Measurements from ENCODE around the gene SMAD3. TPM values are rescaled to one million over a fixed set of nuclear protein-coding genes. Genes with fewer than 3 reads are reported as not detected.

Gene SMAD3
- total RNA-seq, 1 experiment from 2014 or later: 54.8 TPM

DNA sequence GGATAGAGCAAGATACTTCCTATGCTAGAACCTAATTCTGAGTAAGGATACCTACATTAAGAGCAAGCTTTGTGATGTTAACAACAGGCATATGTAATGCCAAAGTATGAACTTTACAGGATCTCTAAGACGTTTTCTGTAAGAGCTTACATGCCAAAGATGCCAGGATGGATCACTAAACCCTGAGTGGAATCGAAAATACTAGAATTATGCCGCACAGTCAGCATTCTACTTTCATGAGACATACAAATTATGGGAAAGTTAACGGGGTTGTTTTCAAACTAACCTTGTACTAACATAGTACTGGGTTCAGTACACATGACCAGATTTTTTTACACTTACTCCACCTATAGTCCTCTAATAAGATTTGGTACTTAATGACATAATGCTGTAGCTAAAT is 134.0 kb downstream of the SMAD3 start:
- Mint-ChIP-seq H3K4me1 (ENCODE audit: low read depth, unreplicated experiment) (no peaks in the 10 kb centered on the region), H3K36me3 (ENCODE audit: insufficient read depth, unreplicated experiment) (peaks cover 62% of the 10 kb centered on the region), H3K9me3 (ENCODE audit: unreplicated experiment) (no peaks in the 10 kb centered on the region), H3K4me3 (ENCODE audit: unreplicated experiment) (no peak overlapping the region), H3K27me3 (ENCODE audit: insufficient read depth, unreplicated experiment) (no peaks in the 10 kb centered on the region), H3K27ac (ENCODE audit: unreplicated experiment) (no peak overlapping the region)
- no peak for DNase-seq
- peaks cover 16% of the 10 kb centered on the region for H3K4me1 ChIP-seq
- H3K4me3 ChIP-seq (ENCODE audit: low read depth, low read length): no peak overlapping the region
- BruUV-seq (replicated peaks): no TSS peak
- H3K36me3 ChIP-seq (ENCODE audit: control insufficient read depth, insufficient read depth, low read length): no peaks in the 10 kb centered on the region
- no peaks in the 10 kb centered on the region for H3K9me3 ChIP-seq
- intact Hi-C loops (cut with micrococcal nuclease; ENCODE audit: unreplicated experiment): no loop called here
- CTCF ChIA-PET: no interaction called here
- TF ChIP-seq, protein P1, sequence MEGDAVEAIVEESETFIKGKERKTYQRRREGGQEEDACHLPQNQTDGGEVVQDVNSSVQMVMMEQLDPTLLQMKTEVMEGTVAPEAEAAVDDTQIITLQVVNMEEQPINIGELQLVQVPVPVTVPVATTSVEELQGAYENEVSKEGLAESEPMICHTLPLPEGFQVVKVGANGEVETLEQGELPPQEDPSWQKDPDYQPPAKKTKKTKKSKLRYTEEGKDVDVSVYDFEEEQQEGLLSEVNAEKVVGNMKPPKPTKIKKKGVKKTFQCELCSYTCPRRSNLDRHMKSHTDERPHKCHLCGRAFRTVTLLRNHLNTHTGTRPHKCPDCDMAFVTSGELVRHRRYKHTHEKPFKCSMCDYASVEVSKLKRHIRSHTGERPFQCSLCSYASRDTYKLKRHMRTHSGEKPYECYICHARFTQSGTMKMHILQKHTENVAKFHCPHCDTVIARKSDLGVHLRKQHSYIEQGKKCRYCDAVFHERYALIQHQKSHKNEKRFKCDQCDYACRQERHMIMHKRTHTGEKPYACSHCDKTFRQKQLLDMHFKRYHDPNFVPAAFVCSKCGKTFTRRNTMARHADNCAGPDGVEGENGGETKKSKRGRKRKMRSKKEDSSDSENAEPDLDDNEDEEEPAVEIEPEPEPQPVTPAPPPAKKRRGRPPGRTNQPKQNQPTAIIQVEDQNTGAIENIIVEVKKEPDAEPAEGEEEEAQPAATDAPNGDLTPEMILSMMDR (IDR thresholded peaks at IDR 0.05; ENCODE audit: insufficient read depth in 1 of 2, low read depth in 1 of 2, low read length in 1 of 2, severe bottlenecking in 1 of 2, unreplicated experiment in 1 of 2): no peak
- H3K27me3 ChIP-seq (replicated peaks; ENCODE audit: control insufficient read depth, insufficient read depth, low read length): no peaks in the 10 kb centered on the region
- POLR2A ChIA-PET: no interaction called here

DNA sequence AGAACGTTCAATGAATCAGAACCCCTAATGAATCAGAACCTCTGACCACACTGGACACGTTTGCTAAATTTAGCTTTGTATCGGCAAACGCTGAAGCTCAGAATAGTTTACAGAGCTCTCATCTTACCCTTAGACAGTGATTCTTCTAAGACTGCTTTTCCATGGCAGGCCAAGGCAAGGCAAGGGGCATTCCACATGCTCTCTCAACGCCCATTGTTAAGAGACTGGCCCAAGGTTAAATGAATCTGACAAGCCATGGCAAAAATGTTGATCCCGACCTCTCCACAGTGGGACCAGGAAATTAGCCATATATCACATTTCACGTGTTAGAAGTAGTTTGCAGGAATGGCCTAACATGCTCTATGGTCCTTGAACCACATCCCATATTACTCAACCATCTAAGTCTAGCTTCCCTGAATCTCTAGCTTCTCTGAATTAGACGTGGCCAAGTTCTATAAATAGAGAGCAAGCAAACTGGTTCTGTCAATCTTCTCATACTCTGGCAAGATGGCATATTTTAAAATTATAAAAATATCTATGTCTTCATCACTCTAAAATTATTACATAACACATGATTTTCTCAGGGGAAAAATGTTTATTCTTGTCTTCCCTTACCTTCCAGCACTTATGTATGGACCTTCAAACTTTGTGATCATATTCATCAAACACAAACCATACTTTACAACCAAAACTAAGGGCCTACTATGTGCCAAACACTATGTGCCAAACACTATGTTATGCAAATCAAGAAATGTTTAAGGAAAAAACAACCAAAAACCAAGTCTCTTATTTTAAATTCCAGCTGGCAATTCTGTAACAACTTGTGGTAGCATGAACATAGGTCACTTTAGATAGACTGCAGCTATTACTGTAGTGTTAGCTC is 134.7 kb downstream of the SMAD3 start:
- no peaks in the 10 kb centered on the region for H3K9me3 Mint-ChIP-seq (ENCODE audit: unreplicated experiment)
- H3K4me1 Mint-ChIP-seq (ENCODE audit: low read depth, unreplicated experiment): no peaks in the 10 kb centered on the region
- H3K4me3 ChIP-seq (ENCODE audit: low read depth, low read length): no peak overlapping the region
- TF ChIP-seq, protein P1 (IDR thresholded peaks at IDR 0.05; ENCODE audit: insufficient read depth in 1 of 2, low read depth in 1 of 2, low read length in 1 of 2, severe bottlenecking in 1 of 2, unreplicated experiment in 1 of 2): no peak
- H3K9me3 ChIP-seq: no peaks in the 10 kb centered on the region
- peaks cover 68% of the 10 kb centered on the region for H3K36me3 Mint-ChIP-seq (ENCODE audit: insufficient read depth, unreplicated experiment)
- ChIA-PET POLR2A (no interaction called here), CTCF (no interaction called here)
- peaks cover 16% of the 10 kb centered on the region for H3K4me1 ChIP-seq
- no TSS peak for BruUV-seq (replicated peaks)
- no peaks in the 10 kb centered on the region for H3K27me3 Mint-ChIP-seq (ENCODE audit: insufficient read depth, unreplicated experiment)
- no peaks in the 10 kb centered on the region for H3K36me3 ChIP-seq (ENCODE audit: control insufficient read depth, insufficient read depth, low read length)
- intact Hi-C loops (cut with micrococcal nuclease; ENCODE audit: unreplicated experiment): loop anchor here (5.0 kb wide), 2 partner anchors 133 to 253 kb away; partner anchors contain the start of gene SMAD3
- no peak overlapping the region for H3K27ac Mint-ChIP-seq (ENCODE audit: unreplicated experiment)
- DNase-seq: no peak
- no peaks in the 10 kb centered on the region for H3K27me3 ChIP-seq (replicated peaks; ENCODE audit: control insufficient read depth, insufficient read depth, low read length)
- no peak overlapping the region for H3K4me3 Mint-ChIP-seq (ENCODE audit: unreplicated experiment)

DNA sequence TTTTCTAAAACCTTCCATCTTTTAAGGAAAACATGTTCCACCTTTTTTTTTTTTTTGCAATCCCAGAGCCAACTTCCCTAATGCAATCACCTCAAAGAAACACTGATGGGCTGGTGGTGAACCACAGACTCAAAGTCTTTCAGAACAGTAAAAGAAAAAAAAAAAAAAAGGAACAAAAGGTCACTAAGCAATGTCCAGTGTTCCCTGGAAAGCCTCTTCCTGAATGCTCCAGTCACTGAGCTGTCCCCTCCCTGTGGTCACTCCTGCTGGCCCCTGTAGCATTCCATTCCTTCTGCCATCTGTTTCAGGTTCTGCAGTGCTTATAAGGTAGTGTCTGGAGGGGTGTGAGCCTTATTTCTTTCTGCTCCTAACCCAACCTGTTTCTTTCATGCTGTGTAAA is 135.7 kb downstream of the SMAD3 start:
- CTCF ChIA-PET: interaction anchor here (0.6 kb wide), 1 partner anchor 103 kb away, joined by 3 read pairs; no protein-coding TSS in a partner anchor
- DNase-seq: no peak
- Mint-ChIP-seq H3K4me1 (ENCODE audit: low read depth, unreplicated experiment) (no peaks in the 10 kb centered on the region), H3K36me3 (ENCODE audit: insufficient read depth, unreplicated experiment) (peaks cover 66% of the 10 kb centered on the region), H3K27ac (ENCODE audit: unreplicated experiment) (no peak overlapping the region), H3K9me3 (ENCODE audit: unreplicated experiment) (no peaks in the 10 kb centered on the region), H3K27me3 (ENCODE audit: insufficient read depth, unreplicated experiment) (no peaks in the 10 kb centered on the region), H3K4me3 (ENCODE audit: unreplicated experiment) (no peak overlapping the region)
- no TSS peak for BruUV-seq (replicated peaks)
- no peak overlapping the region for H3K4me3 ChIP-seq (ENCODE audit: low read depth, low read length)
- no peaks in the 10 kb centered on the region for H3K27me3 ChIP-seq (replicated peaks; ENCODE audit: control insufficient read depth, insufficient read depth, low read length)
- TF ChIP-seq, protein P1 (IDR thresholded peaks at IDR 0.05; ENCODE audit: insufficient read depth in 1 of 2, low read depth in 1 of 2, low read length in 1 of 2, severe bottlenecking in 1 of 2, unreplicated experiment in 1 of 2): no peak
- intact Hi-C loops (cut with micrococcal nuclease; ENCODE audit: unreplicated experiment): loop anchor here (5.0 kb wide), 2 partner anchors 134 to 254 kb away; partner anchors contain the start of gene SMAD3
- no peaks in the 10 kb centered on the region for H3K36me3 ChIP-seq (ENCODE audit: control insufficient read depth, insufficient read depth, low read length)
- H3K4me1 ChIP-seq: peaks cover 16% of the 10 kb centered on the region
- H3K9me3 ChIP-seq: no peaks in the 10 kb centered on the region
- POLR2A ChIA-PET: interaction anchor here (0.6 kb wide), 1 partner anchor 50 kb away, joined by 5 read pairs; no protein-coding TSS in a partner anchor
